GM18951 (cell line): ENCODE measurements around the gene NUBPL.
"Not testable (repeated sequence)": the region's sequence is repeated elsewhere in the genome, so short reads cannot be mapped to it uniquely, and the experiment has no call there.

Source experiments
- POLR2A ChIP-seq: IDR thresholded peaks from 4 replicates; pipeline ENCODE4 v1.6.1; 2011; ENCODE audit warnings: mild to moderate bottlenecking; ENCODE audit not compliant: insufficient read length, insufficient read depth; ENCODE audit errors: extremely low read depth
- in situ Hi-C: fragments of 300-500 bp; cut with MboI; formaldehyde crosslinking; loops from one replicate; pipeline ENCODE4 v1.12.0; 2022; ENCODE audit warnings: low sequenced_read_pairs, mixed read lengths, inconsistent platforms; ENCODE audit not compliant: unreplicated experiment

The NUBPL gene

GRCh38 chr14:31802838-31803237 is 241.6 kb downstream of the NUBPL start:
- in situ Hi-C loops, result no loop called here

GRCh38 chr14:31806249-31806648 is 245.0 kb downstream of the NUBPL start:
- in situ Hi-C loops, result no loop called here
- no peak for TF ChIP-seq POLR2A

More at GRCh38 chr14:31802838-31803237, 241.6 kb downstream of the NUBPL start:
- no peak for TF ChIP-seq POLR2A

GRCh38 chr14:31811693-31812628 is 250.8 kb downstream of the NUBPL start:
- in situ Hi-C loops, result not testable (repeated sequence)

GRCh38 chr14:31813724-31814490 is 252.7 kb downstream of the NUBPL start:
- in situ Hi-C loops, result not testable (repeated sequence)

GRCh38 chr14:31819281-31819680 is 258.1 kb downstream of the NUBPL start:
- in situ Hi-C loops, result no loop called here
- no peak for TF ChIP-seq POLR2A

- no peak for TF ChIP-seq POLR2A
- in situ Hi-C loops, result no loop called here
These were observed 264.3 kb downstream of the NUBPL start for GRCh38 chr14:31825459-31825858.

- in situ Hi-C loops, result no loop called here
- TF ChIP-seq POLR2A, result no peak
These were observed 266.1 kb downstream of the NUBPL start for GRCh38 chr14:31827325-31827724.

GRCh38 chr14:31828946-31829868 is 268.0 kb downstream of the NUBPL start:
- no peak for TF ChIP-seq POLR2A

GRCh38 chr14:31834616-31835015 is 273.4 kb downstream of the NUBPL start:
- in situ Hi-C loops, result no loop called here

More at GRCh38 chr14:31828946-31829868, 268.0 kb downstream of the NUBPL start:
- in situ Hi-C loops, result no loop called here

GRCh38 chr14:31835049-31835448 is 273.8 kb downstream of the NUBPL start:
- in situ Hi-C loops, result no loop called here
- no peak for TF ChIP-seq POLR2A

More at GRCh38 chr14:31834616-31835015, 273.4 kb downstream of the NUBPL start:
- TF ChIP-seq POLR2A, result no peak

- TF ChIP-seq POLR2A, result no peak
- in situ Hi-C loops, result no loop called here
These were observed 275.8 kb downstream of the NUBPL start for GRCh38 chr14:31837031-31837430.

GRCh38 chr14:31842899-31843298 is 281.7 kb downstream of the NUBPL start:
- in situ Hi-C loops, result no loop called here
- no peak for TF ChIP-seq POLR2A
